ENCODE measurements around the gene KIF3B.
"Not testable (repeated sequence)": the region's sequence is repeated elsewhere in the genome, so short reads cannot be mapped to it uniquely, and the experiment has no call there.

Gene KIF3B

DNA sequence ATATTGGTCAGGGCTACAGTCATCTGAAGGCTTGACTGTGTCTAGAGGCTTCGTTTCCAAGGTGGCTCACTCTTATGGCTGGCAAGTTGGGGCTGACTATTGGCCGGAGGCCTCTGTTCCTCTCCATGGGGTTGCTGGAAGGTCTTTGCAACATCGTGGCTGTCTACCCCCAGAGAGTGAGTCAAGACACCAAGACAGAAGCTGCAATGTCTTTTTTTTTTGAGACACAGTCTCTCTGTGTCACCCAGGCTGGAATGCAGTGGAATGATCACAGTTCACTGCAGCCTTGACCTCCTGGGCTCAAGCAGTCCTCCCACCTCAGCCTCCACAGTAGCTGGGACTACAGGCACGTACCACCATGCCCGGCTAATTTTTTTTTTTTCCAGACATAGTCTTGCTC, 29.4 kb upstream of the KIF3B start:
- ChIA-PET CTCF (no interaction called here), POLR2A (no interaction called here)
- no peak for DNase-seq (ENCODE audit: extremely low spot score)
- TF ChIP-seq ARNT (IDR thresholded peaks at IDR 0.05) (no peak), HDGF (IDR thresholded peaks at IDR 0.05; ENCODE audit: borderline replicate concordance) (no peak), SP1 (IDR thresholded peaks at IDR 0.05) (no peak), FOXA1 (IDR thresholded peaks at IDR 0.05) (no peak), TARDBP (IDR thresholded peaks at IDR 0.05) (no peak), SUZ12 (IDR thresholded peaks at IDR 0.05) (no peak), L3MBTL2 (conservative IDR thresholded peaks at IDR 0.05) (no peak), CTBP1 (IDR thresholded peaks at IDR 0.05; ENCODE audit: borderline replicate concordance) (no peak), NFRKB (IDR thresholded peaks at IDR 0.05) (no peak)

DNA sequence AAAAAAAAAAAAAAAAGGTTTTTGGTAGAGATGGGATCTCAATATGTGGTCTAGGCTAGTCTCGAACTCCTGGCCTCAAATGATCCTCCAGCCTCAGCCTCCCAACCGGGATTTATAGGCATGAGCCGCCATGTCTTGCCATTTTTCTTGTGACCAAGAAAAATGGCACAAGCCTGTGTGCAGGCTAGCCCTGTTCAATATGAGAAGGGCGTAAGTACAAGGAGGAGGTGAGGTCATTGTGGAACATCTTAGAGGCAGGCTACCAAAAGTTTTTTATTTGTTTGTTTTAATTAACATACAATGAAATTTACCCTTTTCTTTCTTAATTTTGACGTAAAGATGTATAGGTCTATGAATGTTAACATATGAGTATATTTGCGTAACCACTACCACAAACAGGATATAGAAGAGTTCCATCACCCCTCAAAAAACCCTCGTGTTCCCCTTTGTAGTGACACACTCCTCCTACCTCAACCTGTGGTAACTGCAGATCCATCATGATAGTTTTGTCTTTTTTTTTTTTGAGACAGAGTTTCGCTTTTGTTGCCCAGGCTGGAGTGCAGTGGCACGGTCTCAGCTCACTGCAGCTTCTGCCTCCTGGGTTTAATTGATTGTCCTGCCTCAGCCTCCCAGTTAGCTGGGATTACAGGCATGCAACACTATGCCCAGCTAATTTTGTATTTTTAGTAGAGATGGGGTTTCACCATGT, 28.3 kb upstream of the KIF3B start:
- TF ChIP-seq SP1 (IDR thresholded peaks at IDR 0.05) (no peak), PKNOX1 (IDR thresholded peaks at IDR 0.05) (no peak), FOXM1 (IDR thresholded peaks at IDR 0.05; ENCODE audit: borderline replicate concordance) (no peak), TARDBP (IDR thresholded peaks at IDR 0.05) (no peak), FOXA1 (IDR thresholded peaks at IDR 0.05) (no peak), CTBP1 (IDR thresholded peaks at IDR 0.05; ENCODE audit: borderline replicate concordance) (no peak), L3MBTL2 (conservative IDR thresholded peaks at IDR 0.05) (no peak), FOXK2 (IDR thresholded peaks at IDR 0.05) (no peak), ZNF384 (IDR thresholded peaks at IDR 0.05) (no peak), SUZ12 (IDR thresholded peaks at IDR 0.05) (no peak), ELF4 (IDR thresholded peaks at IDR 0.05) (no peak), ARNT (IDR thresholded peaks at IDR 0.05) (no peak), LEF1 (IDR thresholded peaks at IDR 0.05; ENCODE audit: borderline replicate concordance) (no peak), BHLHE40 (IDR thresholded peaks at IDR 0.05; ENCODE audit: borderline replicate concordance) (no peak), HDGF (IDR thresholded peaks at IDR 0.05; ENCODE audit: borderline replicate concordance) (no peak), NFRKB (IDR thresholded peaks at IDR 0.05) (no peak)
- DNase-seq (ENCODE audit: extremely low spot score) = no peak
- ChIA-PET CTCF (no interaction called here), POLR2A (no interaction called here)

GRCh38 chr20:32251470-32251869, 26.0 kb upstream of the KIF3B start:
- CTCF ChIA-PET = no interaction called here
- POLR2A ChIA-PET = no interaction called here
- TF ChIP-seq FOXA1 (IDR thresholded peaks at IDR 0.05) (no peak), HDGF (IDR thresholded peaks at IDR 0.05; ENCODE audit: borderline replicate concordance) (no peak), NFRKB (IDR thresholded peaks at IDR 0.05) (no peak), LEF1 (IDR thresholded peaks at IDR 0.05; ENCODE audit: borderline replicate concordance) (no peak), FOXM1 (IDR thresholded peaks at IDR 0.05; ENCODE audit: borderline replicate concordance) (no peak), PKNOX1 (IDR thresholded peaks at IDR 0.05) (no peak), L3MBTL2 (conservative IDR thresholded peaks at IDR 0.05) (no peak), ARNT (IDR thresholded peaks at IDR 0.05) (no peak), ELF4 (IDR thresholded peaks at IDR 0.05) (no peak), CTBP1 (IDR thresholded peaks at IDR 0.05; ENCODE audit: borderline replicate concordance) (no peak), TARDBP (IDR thresholded peaks at IDR 0.05) (no peak), SUZ12 (IDR thresholded peaks at IDR 0.05) (no peak), SP1 (IDR thresholded peaks at IDR 0.05) (no peak)
- no peak for DNase-seq (ENCODE audit: extremely low spot score)

DNA sequence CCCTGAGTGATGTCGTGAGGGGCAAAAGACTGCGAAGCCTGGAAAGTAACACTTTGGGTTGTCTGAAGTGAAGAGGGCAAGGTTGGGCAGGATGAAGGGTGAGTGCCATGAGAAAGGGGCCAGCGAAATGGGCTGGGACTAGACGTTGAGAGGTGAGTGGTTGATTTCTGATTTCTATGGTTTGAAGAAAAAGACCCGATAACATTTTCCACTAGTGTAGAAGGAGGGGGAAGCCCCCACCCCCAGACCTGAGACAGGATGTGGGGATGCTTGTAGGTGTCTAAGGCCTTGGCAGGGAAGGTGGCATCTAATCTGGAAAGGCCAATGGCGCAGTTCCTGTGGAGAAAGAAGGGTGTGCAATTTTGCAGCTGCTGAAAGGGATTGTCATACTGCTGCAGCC, 25.3 kb upstream of the KIF3B start:
- CTCF ChIA-PET = no interaction called here
- POLR2A ChIA-PET = no interaction called here
- no peak for DNase-seq (ENCODE audit: extremely low spot score)
- TF ChIP-seq FOXK2 (IDR thresholded peaks at IDR 0.05) (no peak), HDGF (IDR thresholded peaks at IDR 0.05; ENCODE audit: borderline replicate concordance) (no peak), ZNF384 (IDR thresholded peaks at IDR 0.05) (no peak), FOXA1 (IDR thresholded peaks at IDR 0.05) (no peak), LEF1 (IDR thresholded peaks at IDR 0.05; ENCODE audit: borderline replicate concordance) (no peak), NFRKB (IDR thresholded peaks at IDR 0.05) (no peak), SP1 (IDR thresholded peaks at IDR 0.05) (no peak), ELF4 (IDR thresholded peaks at IDR 0.05) (no peak), ARNT (IDR thresholded peaks at IDR 0.05) (no peak), BHLHE40 (IDR thresholded peaks at IDR 0.05; ENCODE audit: borderline replicate concordance) (no peak), FOXM1 (IDR thresholded peaks at IDR 0.05; ENCODE audit: borderline replicate concordance) (no peak), CTBP1 (IDR thresholded peaks at IDR 0.05; ENCODE audit: borderline replicate concordance) (no peak), PKNOX1 (IDR thresholded peaks at IDR 0.05) (no peak), L3MBTL2 (conservative IDR thresholded peaks at IDR 0.05) (no peak), TARDBP (IDR thresholded peaks at IDR 0.05) (no peak)

- POLR2A ChIA-PET; CTCF ChIA-PET; DNase-seq (ENCODE audit: extremely low spot score): not testable (repeated sequence)
Measured at GRCh38 chr20:32260973-32261372, 16.5 kb upstream of the KIF3B start.

DNA sequence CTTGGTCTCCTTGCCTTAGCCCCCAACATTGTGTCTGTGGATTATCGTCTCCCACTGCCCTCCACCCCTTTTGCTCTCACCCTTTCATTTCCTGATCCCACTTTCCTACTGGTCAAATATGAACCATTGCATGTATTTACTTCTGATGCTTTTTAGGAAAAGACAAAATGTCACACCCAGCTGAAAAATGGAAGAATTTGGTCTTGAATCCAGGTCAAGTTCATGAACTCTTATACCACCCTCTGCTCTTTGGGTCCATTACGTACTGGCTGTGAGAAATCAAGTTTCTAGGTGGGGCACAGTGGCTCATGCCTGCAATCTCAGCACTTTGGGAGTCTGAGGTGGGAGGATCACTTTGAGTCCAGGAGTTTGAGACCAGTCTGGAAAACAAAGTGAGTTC, 15.8 kb upstream of the KIF3B start:
- no peak for TF ChIP-seq FOXK2 (IDR thresholded peaks at IDR 0.05)
- no peak for TF ChIP-seq CTBP1 (IDR thresholded peaks at IDR 0.05; ENCODE audit: borderline replicate concordance)
- TF ChIP-seq NFRKB (IDR thresholded peaks at IDR 0.05) = no peak
- TF ChIP-seq SP1 (IDR thresholded peaks at IDR 0.05) = no peak
- TF ChIP-seq LEF1 (IDR thresholded peaks at IDR 0.05; ENCODE audit: borderline replicate concordance) = no peak
- TF ChIP-seq BHLHE40 (IDR thresholded peaks at IDR 0.05; ENCODE audit: borderline replicate concordance) = no peak
- no peak for TF ChIP-seq TARDBP (IDR thresholded peaks at IDR 0.05)
- no peak for TF ChIP-seq PKNOX1 (IDR thresholded peaks at IDR 0.05)
- no peak for TF ChIP-seq FOXA1 (IDR thresholded peaks at IDR 0.05)
- no peak for TF ChIP-seq ARNT (IDR thresholded peaks at IDR 0.05)
- TF ChIP-seq L3MBTL2 (conservative IDR thresholded peaks at IDR 0.05) = no peak
- no peak for TF ChIP-seq SUZ12 (IDR thresholded peaks at IDR 0.05)
- TF ChIP-seq FOXM1 (IDR thresholded peaks at IDR 0.05; ENCODE audit: borderline replicate concordance) = no peak
- no peak for TF ChIP-seq HDGF (IDR thresholded peaks at IDR 0.05; ENCODE audit: borderline replicate concordance)
- no peak for TF ChIP-seq ZNF384 (IDR thresholded peaks at IDR 0.05)
- TF ChIP-seq ELF4 (IDR thresholded peaks at IDR 0.05) = no peak
- DNase-seq (ENCODE audit: extremely low spot score) = no peak
- ChIA-PET CTCF (no interaction called here), POLR2A (no interaction called here)

Measured in HEK293T (cell line).